Parietal lobe (tissue), 2 donors: Measurements from ENCODE around the gene PYCARD. TPM values are rescaled to one million over a fixed set of nuclear protein-coding genes. Genes with fewer than 3 reads are reported as not detected.

ENCODE experiments used
- small RNA-seq: library from RNA; depleted of rRNA; stranded (forward); fragments of <200 nt; gene quantifications from one replicate; pipeline ENCODE3, GENCODE V24; 2014; ENCODE audit warnings: low replicate concordance
- total RNA-seq: library from RNA; depleted of rRNA; stranded (reverse); fragments of >200 nt; gene quantifications from one replicate; pipeline ENCODE4 v1.2.3, GENCODE V29; 2014

PYCARD gene
- total RNA-seq = 1.3 TPM

DNA sequence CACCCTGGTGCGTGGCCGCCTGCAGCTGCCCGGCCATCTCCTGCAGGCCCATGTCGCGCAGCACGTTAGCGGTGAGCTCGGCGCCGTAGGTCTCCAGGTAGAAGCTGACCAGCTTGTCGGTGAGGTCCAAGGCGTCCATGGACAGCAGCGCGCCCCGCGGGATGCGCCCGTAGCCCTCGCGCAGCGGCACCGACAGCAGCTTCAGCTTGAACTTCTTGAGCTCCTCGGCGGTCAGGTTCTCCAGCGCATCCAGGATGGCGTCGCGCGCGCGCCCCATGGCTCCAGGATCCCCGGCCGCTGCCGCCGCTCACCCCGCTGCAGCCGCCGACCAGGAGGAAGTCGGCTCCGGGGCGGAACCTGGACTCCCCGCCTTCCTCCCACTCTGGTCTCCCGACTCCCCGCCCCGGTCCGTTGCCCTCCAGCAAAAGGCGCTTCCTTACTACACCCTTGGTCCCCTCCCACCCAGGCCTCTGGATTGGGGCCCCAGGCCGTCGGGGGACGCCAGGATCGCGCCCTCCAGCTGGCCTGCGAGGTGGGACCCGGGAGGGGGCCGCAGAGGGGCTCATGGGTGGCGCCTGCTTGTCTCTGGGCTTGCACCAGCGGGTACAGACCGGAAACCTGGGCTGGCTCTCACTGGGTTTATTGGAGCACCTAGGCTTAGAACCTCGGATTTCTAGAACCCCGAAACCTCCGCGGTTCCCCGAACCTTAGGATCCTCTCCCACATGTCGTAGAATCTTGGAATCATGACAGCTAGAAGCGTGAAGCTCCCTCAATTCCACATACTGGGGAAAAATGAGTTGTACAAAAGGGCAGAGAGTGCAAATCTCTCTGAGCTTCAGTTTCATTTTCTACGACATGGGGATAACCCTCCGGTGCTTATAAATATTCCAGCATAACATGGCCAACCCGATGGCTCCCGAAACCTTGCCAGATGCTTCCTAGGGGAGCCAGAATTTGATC lies at the start of gene PYCARD:
Gene PYCARD, minus strand, starts transcription at position 347 of the 962 bp plus-strand sequence. Its CDS starts 70 bp downstream, at position 277.

DNA sequence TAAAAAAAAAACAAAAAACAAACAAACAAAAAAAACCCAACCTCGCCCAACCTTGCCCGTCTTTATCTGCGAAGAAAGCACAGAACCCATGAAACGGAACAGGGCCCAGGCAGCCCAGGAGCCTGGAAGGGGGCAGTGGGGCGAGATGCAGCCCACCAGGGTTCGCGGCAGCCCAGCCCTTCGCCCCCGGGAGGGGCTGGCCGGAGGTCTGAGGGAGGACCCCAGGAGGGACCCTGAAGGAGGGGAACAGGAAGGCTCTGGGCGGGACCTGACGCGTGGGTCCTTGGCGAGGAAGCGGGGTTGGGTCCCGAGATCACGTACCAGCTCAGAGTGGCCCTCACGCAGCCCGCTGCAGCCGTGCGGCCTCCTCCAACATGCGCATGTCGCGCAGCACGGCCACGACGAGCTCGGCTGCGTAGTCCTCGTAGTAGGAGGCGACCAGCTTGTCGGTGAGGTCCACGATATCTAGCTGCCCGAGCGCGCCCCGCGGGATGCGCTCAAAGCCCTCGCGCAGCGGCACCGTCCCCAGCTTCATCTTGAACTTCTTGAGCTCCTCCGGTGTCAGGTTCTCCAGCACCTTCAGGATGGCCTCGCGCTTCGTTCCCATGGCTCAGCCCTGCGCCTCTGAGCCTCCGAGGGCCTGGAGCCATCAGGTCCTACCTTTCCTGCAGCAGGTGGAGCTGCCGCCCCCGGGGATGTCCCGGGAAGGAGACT lies 14.0 kb upstream of the PYCARD start, which contains the start of gene PYDC1:
Gene PYDC1, minus strand, starts transcription at position 714 of the 714 bp plus-strand sequence. Its CDS starts 107 bp downstream, at position 607.

DNA sequence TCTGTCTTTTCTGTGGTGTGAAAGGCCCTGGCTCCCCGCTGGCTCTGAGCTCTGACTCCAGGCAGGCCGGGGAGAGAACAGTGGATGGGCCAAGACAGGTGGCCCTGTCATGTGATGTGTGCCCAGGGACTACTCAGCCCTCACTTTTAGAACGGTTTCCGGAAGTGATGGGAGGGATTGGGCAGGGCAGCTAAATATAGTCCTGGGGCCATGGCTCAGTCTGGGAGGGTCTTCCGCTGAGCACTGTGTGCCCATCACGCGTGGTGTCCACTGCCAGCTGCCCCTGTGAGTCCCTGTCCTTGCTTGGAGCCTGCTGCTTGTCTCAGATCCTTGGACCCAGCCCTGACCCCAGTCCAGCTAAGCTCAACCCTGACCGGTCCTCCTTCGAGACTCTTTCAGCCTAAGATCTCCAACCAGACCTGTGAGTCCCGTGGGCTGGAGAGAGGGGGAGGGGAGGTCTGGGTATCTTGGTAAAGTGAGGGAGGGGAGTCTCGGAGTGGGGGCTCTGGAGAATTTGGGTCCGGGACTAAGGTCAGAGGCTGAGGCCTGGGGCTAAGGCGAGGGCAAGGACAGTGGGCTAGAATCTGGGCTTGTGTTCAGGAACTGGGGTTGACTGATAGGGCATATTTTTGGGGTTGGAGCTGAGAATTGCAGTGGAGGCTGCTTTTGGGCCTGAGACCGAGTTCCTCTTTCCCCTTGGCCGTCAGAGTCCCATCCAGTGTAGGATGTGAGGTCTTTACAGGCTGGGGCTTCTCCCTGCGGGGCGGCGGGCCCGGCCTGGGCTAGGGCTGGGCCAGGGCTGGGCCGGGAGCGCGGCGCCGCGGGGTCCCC lies 11.5 kb upstream of the PYCARD start, which contains the start of gene TRIM72:
Gene TRIM72, plus strand, starts transcription at position 243 of the 831 bp plus-strand sequence. CDS start 620 bp downstream, outside the sequence.

DNA sequence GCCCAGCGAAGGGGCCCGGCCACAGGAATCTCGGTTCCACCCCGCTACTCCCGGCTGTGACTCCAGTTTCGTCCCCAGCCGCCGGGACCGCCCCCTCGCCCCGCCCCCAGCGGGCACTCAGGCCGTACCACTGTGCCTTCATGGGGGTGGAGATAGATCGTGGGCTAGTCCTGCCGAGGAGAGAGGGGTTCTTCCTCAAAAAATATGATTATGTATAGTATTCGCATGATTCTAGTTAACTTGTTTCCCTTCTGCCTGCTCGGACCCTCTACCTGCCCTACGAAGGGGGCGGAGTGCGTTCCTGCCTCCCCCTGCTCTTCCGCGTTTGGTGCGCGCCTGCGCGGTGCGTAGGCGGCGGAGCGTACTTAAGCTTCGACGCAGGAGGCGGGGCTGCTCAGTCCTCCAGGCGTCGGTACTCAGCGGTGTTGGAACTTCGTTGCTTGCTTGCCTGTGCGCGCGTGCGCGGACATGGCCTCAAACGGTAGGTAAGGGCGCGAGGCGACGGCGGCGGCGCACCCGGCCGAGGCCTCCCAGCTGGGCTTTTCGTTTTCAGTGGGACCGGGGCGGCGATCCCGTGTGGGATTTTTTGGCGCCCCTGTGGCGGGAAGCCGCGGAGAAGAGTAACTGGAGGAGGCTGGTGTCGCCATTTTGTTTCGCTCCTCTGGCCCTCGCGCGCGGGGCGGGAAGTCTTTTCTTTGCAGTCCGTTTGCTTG lies 22.7 kb downstream of the PYCARD start, which contains the start of gene FUS:
Gene FUS, plus strand, starts transcription at position 393 of the 713 bp plus-strand sequence. Its CDS starts 76 bp downstream, at position 469.

Small RNA genes within 50 kb of the gene (small RNA-seq; reads per million reads assigned to genes)
- not detected for gene AC009088.4
- not detected for gene NDUFA3P6

Other genes starting within 250 kb of the PYCARD start
- gene SETD1A, start 245.0 kb downstream of the PYCARD start, total RNA-seq = 5.0 TPM
- gene HSD3B7, start 217.6 kb downstream of the PYCARD start, total RNA-seq = 0.94 TPM
- 31.6 TPM for gene STX1B, start 192.1 kb downstream of the PYCARD start, total RNA-seq
- 26.3 TPM for gene STX4, start 169.2 kb downstream of the PYCARD start, total RNA-seq
- 10.3 TPM for gene ZNF668, start 128.5 kb downstream of the PYCARD start, total RNA-seq
- gene ZNF646, start 128.3 kb downstream of the PYCARD start, total RNA-seq = 20.3 TPM
- 8.1 TPM for gene PRSS53, start 113.8 kb downstream of the PYCARD start, total RNA-seq
- 39.4 TPM for gene VKORC1, start 108.0 kb downstream of the PYCARD start, total RNA-seq
- gene BCKDK, start 94.4 kb downstream of the PYCARD start, total RNA-seq = 21.6 TPM
- gene KAT8, start 85.1 kb downstream of the PYCARD start, total RNA-seq = 49.5 TPM
- gene PRSS8, start 67.0 kb downstream of the PYCARD start, total RNA-seq = not detected
- gene PRSS36, start 52.7 kb downstream of the PYCARD start, total RNA-seq = 0.31 TPM
- gene FUS, start 22.6 kb downstream of the PYCARD start, total RNA-seq = 119 TPM
- 0.63 TPM for gene TRIM72, start 11.4 kb upstream of the PYCARD start, total RNA-seq
- not detected for gene PYDC1, start 14.4 kb upstream of the PYCARD start, total RNA-seq
- 1.3 TPM for gene ITGAM, start 57.2 kb upstream of the PYCARD start, total RNA-seq
- gene ITGAX, start 152.4 kb upstream of the PYCARD start, total RNA-seq = 1.3 TPM
- not detected for gene ITGAD, start 190.6 kb upstream of the PYCARD start, total RNA-seq
- not detected for gene COX6A2, start 225.6 kb upstream of the PYCARD start, total RNA-seq
- 1.3 TPM for gene ZNF843, start 240.0 kb upstream of the PYCARD start, total RNA-seq